Stimulated activated CD4-positive, alpha-beta T cell treated with anti-CD3 and anti-CD28 coated beads, Interleukin-4, amount 100 ng/mL, for 1 hour (primary cell): ENCODE data around the gene MEOX2.

Experiments
- DNase-seq: peaks from one replicate; pipeline ENCODE4 v3.0.0-alpha.2; 2020

The MEOX2 gene

DNA sequence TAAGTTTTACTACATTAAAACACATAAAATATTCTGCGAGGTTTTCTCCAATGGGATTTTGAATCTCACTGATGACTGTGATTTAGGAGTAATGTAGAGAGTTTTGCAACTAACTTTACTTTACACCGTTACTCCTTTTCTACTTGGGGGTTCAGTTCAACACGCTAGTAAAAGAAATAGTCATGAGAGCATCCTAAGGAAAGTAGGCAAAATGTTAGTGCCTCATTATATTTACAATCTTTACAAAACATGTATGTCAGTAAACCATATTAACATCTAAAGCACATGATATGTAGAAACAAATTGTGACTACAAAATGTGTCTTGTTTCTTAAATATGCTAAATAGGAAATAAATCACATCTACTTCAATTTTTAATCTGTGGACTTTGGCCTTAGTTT, 6.0 kb downstream of the MEOX2 start:
- DNase-seq = no peak

DNA sequence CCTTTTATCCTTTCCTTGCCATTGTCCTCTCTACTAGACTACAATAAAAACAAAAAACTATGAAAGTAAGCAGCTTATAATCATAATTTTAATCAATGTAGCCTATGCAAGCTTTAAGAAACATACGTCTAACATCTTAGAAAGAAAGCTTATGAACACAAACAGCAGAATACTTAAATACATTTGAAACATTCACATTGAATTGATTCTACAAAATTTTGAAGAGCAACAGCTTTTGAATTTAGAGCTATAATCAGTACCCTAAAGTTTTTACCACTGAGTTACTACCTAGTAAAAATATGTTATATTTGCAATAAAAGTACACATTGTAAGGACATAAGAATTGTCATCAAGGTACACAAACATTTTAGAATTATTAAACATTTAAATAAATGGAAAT, 7.2 kb downstream of the MEOX2 start:
- no peak for DNase-seq

DNA sequence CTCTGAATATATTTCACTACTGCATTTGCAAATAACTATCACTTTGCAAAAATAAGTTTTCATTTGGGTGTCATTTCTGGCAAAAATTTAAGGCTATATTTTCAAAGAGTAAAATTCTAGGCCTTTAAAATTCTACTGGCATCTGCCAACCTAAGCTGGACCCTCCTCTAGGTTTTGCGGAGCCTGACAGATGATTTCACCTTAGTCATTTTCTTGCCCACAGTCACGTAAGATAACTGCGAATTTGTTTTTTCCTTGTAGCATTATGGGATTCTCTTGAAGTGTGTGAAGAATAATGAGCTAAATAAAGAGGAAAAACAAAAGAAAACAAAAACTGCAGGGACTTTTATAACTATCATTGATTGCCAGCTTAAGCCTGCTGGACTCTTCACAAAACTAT, 7.8 kb downstream of the MEOX2 start:
- no peak for DNase-seq

DNA sequence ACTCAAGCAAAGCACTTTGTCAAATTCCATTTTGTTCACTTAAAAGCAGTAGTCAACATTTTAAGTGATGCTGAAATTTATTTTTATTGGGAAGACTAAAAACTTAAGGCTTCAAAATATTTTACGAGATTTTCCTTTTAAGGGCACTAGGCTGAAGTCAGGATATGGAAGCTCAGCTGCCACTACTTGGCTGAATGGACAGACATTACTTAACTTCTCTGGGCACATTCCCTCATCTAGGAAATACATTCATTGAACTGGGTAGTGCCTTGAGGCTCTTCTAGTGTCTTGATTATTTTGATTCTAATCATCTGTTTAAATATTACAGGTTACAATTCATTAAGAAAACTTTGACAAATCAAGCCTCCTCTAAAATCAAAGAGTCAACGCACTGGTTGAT, 11.1 kb downstream of the MEOX2 start:
- DNase-seq = no peak

DNA sequence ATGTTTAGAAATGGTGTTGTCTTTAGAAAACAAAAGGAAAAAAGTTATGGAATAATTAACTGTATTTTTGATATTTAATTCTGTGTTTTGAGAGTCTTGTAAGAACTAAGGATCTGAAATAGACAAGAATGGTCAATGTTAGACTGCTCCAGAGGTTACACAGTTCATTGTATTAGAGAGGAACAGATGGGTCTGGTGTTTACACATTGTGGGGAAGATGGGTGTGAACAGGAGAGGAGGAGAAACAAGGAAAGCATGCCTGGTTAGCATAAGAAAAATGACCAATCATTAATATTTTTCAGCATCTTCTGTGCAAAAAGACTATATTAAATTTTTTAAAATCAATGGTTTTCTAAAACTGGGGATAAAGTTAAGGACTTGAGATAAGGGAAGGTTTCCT, 11.9 kb downstream of the MEOX2 start:
- no peak for DNase-seq

DNA sequence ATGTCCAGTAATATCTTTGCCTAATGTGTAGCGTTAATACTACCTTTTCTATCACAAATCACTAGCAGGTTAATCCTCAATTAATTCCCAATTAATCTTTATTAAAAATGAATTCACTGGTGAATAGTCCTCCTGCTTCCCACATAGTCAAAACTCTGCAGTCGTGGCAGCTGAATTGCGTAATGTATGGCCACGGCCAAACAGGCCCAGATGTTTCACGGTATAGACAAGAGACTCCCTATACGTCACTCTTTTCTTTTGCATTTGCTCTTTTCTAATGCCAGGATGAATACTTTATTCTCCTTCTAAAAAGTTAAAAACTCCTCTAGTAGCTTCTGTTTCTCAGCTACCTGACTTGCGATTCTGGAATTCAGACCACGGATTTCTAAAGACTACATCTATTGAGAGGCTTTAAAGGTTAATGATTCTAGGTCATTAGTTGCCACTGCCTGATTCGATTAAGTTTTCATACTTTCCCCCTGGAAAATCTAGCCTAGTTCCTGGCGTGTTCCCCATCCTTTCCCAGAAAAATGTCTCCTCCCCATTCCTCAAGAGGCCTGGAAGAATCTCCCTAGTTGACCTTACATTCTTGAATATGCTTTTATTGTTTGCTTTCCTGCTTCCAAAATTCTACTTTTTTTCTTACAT, 16.9 kb downstream of the MEOX2 start:
- DNase-seq = no peak

DNA sequence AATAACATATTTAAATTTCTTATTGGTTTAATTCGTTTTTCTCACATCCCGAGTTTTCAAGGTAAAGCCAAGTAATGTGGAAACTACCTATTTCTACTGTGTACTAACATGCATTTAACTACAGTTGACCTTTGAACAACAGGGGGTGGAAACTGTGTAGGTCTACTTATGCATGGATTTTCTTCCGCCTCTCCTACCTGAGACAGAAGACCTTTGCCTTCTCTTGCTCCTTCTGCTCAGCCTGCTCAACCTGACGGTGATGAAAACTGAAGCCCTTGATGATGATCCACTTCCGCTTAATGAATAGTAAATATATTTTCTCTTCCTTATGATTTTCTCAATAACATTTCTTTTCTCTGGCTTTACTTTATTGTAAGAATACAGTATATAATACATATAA, 18.5 kb downstream of the MEOX2 start:
- no peak for DNase-seq

DNA sequence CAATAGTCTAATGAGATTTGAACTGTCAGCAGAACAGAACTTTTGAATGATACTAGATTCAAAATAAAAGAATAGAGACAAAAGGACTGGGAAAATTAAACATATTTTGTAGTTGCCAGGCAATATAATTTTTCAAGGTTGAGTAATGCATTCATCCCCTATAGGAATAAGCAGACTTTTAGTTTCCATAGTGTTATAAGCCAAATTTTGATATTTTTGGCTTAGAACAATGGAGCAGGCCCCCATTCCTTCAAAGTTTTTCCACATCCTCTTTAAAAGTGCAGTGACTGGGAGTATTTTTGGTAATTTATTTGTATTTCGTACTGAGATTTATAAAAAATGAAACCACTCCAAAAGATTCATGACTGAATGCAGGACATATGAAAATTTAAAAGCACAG, 24.0 kb downstream of the MEOX2 start:
- DNase-seq = no peak

DNA sequence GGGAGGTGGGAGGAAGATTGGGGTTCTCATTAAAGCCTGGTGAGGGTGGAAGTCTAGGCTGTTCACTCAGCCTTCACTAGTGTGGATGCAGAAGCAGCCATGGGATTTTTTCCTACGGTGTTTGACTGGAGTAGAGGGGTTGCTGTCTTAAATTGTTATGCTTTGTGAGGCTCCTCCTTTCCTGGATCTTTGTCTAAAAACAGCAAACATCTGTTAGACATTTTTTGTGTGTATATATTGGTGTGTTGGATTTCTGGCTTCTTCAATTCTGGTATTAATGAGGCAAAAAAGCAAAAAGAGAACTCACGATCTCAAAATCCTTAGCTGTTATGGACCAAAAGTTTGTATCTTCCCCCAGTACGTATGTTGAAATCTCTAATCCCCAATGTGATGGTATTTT, 28.2 kb downstream of the MEOX2 start:
- no peak for DNase-seq

DNA sequence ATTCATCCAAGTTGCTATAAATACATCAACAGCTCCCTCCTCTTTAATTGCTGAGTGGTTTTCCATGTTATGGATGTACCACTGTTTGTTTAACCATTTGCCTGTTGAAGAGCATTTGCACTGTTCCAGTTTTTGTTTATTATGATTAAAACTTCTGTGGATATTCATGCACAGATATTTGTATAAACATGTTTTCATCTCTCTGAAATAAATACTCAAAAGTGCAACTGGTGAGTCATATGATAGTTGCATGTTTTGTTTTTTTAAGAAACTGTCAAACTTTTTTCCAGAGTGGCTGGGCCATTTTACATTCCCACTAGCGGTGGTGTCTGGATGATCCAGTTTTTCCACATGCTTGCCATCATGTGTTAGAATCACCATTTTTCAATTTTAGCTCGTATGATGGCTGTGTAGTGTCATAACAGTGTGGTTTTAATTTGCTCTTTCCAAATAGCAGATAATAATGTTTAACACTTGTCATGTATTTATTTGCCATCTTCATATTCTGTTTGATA, 33.6 kb downstream of the MEOX2 start:
- no peak for DNase-seq

DNA sequence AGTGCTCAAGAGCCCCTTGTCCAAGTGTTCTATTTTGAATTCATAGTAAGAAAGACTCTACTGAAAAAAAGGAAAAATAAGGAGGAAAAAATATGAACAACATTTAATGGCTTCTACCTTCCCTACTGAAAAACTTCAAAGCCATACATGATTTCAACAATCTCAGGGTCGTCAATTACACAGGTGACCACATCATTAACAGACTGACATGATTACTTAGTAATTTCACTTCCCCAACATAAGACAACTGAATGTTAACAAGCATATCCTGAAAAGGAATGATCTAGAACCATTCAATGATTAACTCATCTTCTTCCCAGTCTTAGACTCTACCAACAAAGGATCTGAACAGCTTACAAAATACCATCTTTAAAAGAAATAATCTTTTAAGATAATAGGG, 34.8 kb downstream of the MEOX2 start:
- no peak for DNase-seq

DNA sequence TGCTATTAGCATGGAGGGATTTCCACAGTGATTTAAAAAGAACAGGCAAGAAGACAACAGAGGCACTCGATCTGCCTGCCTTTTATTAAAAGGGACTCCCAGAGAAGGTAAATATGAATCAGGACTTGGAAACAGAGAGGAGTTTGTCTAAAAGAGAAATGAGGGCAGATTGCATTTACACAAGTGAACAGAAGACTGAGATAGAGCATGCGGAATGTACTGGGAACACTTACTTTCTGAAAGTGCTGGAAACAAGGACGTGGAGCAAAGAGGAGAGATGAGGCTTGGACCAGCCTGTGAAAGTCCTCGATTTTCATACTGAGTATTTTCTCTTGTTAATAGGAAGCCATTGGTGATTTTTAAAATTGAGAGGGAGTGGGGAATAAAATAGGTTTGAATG, 35.7 kb downstream of the MEOX2 start:
- DNase-seq = no peak

DNA sequence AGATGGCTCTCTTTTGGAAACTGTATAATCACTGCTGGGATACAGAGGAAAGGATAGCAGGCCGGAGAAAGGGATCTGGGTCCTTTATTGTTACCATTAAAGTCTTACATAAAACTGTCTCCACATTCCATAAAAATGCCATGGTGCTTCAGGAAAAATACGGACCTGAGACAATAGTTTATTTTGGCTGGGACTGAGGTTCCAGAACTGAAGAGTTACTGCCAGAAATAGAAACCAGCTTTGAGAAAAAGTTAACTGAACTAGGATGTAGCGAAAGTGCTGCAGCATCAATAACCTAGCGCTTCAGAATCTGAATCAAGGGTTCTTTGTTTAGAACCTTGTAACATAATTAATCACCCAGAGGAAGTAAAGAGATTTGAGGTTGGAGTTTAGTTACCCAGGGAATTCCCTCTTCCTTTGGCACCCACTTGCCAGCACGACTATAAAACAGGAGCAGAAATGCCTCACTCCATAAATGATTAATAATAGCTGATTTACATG, 38.0 kb downstream of the MEOX2 start:
- DNase-seq = no peak

DNA sequence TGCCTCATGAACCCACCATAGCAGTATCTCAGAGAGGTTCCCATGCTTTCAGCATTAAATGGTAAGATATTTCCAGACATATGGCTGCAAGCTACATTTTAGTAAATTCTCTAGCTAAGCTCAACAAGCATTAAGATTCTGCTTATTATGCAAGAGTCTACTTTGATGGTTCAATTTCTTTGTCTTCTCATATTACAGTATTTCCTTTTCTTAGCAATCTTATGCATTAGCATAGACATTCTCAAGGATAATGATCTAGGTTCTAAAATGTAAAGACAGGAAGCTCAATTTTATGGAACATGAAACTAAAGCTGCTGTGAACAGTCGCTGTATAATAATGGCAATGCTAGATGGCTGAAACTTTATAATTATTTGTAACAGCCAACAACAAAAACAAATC, 39.2 kb downstream of the MEOX2 start:
- DNase-seq = no peak

DNA sequence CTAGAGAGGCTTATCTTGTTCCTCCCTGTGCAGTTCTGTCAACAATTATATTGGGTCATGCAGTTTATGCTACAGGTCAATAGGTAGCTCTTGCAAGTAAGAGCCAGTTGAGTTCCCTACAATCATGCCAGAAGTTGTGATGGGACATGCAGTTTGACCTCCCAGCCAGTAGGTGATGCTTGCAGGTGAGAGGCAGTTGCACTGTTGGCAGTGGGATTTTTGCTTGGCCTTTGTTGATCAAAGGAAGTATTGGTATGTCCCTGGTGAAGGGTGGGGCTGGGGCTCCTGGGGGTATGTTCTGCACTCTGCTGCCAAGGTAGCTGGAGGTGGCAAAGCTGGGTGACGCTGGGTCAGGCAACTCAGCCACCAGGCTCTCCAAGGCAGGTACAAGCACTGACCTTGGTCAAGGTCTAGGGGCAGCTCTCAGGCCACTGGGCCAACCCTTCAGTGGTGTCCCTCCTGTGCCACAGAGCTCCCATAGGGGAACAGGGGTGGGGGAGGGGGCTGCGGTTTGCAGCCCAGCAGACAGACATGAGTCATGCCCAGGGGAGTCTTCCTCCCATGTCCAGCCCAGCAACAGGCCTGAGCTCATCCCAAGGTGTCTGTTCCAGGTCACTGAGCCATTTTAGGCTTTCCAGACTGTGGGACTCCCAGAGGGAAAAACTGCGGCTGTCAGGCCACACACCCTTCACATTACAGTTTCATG, 43.3 kb downstream of the MEOX2 start:
- DNase-seq = no peak

DNA sequence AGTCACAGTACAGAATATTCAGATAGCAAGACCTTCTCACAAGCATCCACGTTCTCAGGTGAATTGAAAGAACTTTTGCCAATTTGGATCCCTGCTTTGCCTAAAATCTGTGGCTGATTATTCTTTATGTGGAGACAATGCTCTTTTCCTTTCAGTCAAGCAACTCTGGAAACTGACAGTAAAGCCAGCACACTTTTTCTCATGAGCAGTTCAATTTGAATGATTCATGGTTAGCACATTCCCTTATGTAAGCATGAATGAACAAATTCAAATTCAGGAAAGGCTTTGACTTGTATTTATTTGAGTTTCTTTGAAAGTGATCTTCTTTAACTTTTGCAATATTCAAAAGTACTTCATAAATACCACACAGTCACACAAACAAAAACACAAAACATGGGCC, 57.6 kb downstream of the MEOX2 start:
- no peak for DNase-seq

DNA sequence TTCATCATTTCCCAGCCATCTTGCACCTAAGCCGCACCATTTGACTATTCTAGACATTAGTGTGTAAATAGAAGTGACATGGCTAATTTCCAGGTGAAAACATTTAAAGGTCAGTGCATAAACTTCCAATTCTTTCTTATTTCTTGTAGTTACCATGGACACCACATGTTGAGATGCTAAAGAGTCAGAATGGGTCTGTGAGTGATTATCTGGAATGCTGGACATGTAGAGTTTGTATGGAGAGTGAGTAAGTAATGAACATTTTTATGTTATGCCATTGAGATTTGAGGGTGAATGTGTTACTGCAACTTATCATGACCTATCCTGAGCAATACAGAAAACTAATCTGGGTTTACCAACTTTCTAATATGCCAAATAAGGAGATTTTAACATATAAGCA, 60.4 kb downstream of the MEOX2 start:
- no peak for DNase-seq

DNA sequence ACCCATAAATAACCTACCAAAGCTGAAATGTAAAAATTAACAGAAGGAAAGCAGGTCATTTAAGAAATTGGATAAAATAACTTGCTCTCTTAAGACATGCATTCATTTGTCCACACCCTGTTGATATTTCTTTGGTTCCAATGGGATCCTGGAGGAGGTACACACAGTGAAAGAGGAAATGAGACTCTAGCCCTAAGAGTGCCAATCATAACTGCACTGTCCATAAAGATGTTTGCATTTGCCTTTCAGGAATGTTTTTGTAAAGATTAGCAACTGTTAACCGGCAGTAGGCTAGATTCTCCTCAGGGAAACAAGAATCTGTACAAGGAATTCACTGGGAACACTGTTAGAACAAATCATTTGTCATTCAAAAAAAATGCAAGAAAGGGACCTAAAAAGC, 61.0 kb downstream of the MEOX2 start:
- no peak for DNase-seq

DNA sequence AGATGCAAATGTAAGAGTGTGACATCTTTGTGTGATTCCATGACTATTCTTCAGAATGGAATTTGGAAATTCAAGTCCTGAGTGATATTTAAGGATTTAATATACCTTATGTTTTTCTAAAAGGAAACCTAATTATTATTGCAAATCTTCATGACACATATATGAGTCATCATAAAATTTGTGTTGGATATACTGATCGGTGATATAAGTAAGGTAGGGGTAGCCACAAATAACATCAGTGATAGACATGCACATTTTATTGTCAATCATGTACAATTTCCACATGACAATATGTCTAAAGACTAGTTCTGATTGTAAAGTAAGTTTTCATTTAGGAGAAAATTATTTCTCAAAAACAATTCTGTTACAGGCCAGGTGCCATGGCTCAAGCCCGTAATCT, 65.0 kb downstream of the MEOX2 start:
- no peak for DNase-seq

DNA sequence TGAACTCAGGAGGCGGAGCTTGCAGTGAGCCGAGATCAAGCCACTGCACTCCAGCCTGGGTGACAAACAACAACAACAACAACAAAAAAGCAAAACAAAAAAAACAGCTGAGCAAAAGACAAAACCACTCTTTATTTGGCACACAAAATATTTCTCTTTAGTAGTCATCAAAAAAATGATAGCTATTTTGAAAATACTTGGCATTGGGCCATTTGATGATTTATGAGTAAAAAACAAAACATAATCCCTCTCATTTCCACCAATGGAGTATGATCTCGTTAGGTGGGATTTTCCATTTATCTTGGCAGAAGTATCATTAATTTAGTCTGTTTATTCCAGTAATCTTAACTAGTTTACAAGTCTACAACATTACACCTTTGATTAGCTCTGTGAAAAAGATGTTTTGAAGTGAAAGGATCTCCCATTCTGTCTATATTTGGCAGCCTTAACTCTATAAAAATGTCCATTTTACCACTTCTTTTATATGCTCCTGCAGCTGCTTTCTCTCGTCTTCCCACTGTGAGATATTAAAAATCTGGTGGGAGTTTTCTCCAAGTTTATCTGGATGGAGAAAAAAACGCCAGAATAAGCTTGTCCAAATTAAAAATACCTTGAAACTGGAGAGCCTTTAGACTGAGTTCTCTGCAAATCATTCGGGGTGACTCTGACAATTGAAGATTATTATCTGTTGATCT, 65.8 kb downstream of the MEOX2 start:
- DNase-seq = no peak

DNA sequence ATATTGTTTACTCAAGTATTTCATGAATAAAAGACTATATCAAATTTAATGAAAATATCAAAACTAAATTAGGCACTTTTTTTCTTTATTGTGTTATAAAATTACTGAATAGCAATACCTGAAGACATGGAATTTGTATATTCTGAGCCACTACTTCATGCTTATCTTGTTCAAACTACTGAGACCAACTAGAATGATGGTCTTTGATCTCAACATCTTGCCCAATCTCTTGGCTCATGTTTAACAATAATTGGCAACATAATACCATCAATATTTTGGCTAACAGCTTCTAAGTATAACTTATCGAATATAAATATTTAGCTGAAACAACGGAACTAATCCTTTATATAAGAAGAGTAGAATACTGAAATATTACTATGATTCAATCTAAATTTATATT, 68.2 kb downstream of the MEOX2 start:
- no peak for DNase-seq

DNA sequence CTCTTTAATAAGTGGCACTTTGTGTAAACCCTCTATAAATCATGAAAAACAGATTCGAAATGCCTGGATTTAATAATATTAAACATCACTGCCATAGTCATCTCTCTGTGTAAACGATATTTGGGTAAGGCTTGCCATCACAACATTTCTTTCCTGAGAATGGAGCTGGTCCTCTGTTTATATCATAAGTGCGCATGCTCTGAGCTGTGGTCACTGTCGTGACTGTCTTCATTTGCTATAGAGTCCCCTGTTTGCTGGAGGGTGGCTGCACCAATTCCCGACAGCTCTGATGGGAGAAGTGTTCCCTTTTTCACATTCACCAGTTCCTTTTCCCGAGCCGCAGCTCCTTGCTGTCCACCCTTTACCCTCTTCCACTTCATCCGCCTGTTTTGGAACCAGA, 74.3 kb downstream of the MEOX2 start:
- no peak for DNase-seq

DNA sequence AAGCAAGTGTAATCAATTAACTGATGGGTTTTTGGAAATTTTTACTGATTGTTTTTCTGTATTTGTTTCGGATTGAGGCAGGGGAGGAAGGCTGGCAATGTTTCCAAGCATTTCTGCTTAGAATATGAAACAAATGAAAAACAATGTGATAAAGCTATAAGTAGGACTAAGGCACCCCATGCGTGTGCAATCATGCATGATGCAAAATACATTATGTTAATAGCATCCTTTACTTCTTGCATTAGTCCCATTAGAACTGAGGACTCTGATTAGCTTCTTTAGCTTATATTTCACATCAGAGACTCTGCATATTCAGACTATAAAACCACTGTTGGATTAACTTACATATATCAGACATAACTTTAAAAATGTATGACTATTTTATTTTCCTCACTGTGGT, 76.0 kb downstream of the MEOX2 start:
- no peak for DNase-seq

DNA sequence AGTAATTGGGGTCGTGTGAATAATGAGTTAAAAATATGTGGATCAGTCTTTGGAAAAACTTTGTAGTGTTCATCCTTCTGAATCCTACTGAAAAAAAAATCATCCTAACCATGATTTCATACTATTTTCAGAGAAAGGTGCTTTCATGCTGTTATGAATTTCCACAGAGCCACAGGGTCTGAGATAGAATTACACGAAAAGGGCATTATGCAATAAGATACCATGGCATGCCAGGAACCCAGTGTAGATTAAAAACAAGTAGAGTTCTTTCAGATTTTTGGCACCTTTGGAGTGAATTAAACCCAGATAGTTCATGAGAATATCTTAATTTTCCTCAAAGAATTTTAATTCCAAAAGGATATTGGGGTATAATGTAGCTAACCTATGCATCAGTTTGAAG, 77.2 kb downstream of the MEOX2 start:
- no peak for DNase-seq
